Testis (tissue), 5 donors: Measurements from ENCODE around the gene NUP35. TPM values are rescaled to one million over a fixed set of nuclear protein-coding genes. Genes with fewer than 3 reads are reported as not detected.

Experiments used
- DNase-seq: peaks from one replicate; pipeline ENCODE4 v3.0.0-alpha.2; 2019
- H3K27ac ChIP-seq, 2 donors: fragments of 200-600 bp; sonication (generic); one replicate each; pipeline ENCODE4 v1.5.1; 2019
- H3K27me3 ChIP-seq: fragments of 200-600 bp; sonication (generic); one replicate; pipeline ENCODE4 v1.5.1; 2019
- H3K36me3 ChIP-seq: fragments of 200-600 bp; sonication (generic); one replicate; pipeline ENCODE4 v1.5.1; 2017; ENCODE audit warnings: low read depth; ENCODE audit errors: missing control alignments
- H3K4me1 ChIP-seq: fragments of 200-600 bp; sonication (generic); one replicate; pipeline ENCODE4 v1.5.1; 2019
- H3K4me3 ChIP-seq, 2 donors: fragments of 200-600 bp; sonication (generic); one replicate each; pipeline ENCODE4 v1.5.1; 2017 to 2019
- H3K9me3 ChIP-seq: fragments of 200-600 bp; sonication (generic); one replicate; pipeline ENCODE4 v1.5.1; 2017
- POLR2A ChIP-seq: fragments of 450-650 bp; IDR thresholded peaks from one replicate; pipeline ENCODE4 v1.6.1; 2017; ENCODE audit warnings: antibody characterized with exemption, mild to moderate bottlenecking, moderate library complexity
- WGBS, 2 donors: methylation state at CpG; one replicate each; pipeline ENCODE4 v1.1.5; 2018; 5-methylcytosine and 5-hydroxymethylcytosine counted together
- intact Hi-C: fragments of 100-400 bp; cut with DNase I; formaldehyde crosslinking; loops from one replicate; pipeline ENCODE4 v1.15.1; 2023; ENCODE audit warnings: low total_unique reads
- long read RNA-seq, 2 donors: transcript quantifications; one replicate each; lab custom pipeline, GENCODE V29; 2026
- polyA plus RNA-seq: library from polyadenylated mRNA; stranded (reverse); fragments of 350-450 nt; fragmentation: Illumina TruSeq; extraction: RNeasy Lipid Tissue Mini Kit (QIAGEN cat#74804); gene quantifications from one replicate; pipeline ENCODE4 v1.2.3, GENCODE V29; 2014; ENCODE audit warnings: low read depth, low replicate concordance; ENCODE audit not compliant: insufficient read depth
- total RNA-seq, 2 donors: library from RNA; depleted of rRNA; stranded (reverse); fragments of >200 nt; gene quantifications; one replicate each; pipeline ENCODE4 v1.2.3, GENCODE V29; 2016
- TF ChIP-seq, protein P1 (sequence below), 3 experiments: fragments of 450-650 bp in 2 of 3; fragments of 200-600 bp in 1 of 3; sonication (generic) in 1 of 3; IDR thresholded peaks; one replicate each; pipeline ENCODE4 v1.5.1; 2016 to 2019; ENCODE audit warnings: antibody characterized with exemption in 3 of 3, mild to moderate bottlenecking in 2 of 3, moderate library complexity in 1 of 3

NUP35 gene, protein sequence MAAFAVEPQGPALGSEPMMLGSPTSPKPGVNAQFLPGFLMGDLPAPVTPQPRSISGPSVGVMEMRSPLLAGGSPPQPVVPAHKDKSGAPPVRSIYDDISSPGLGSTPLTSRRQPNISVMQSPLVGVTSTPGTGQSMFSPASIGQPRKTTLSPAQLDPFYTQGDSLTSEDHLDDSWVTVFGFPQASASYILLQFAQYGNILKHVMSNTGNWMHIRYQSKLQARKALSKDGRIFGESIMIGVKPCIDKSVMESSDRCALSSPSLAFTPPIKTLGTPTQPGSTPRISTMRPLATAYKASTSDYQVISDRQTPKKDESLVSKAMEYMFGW
- total RNA-seq, result 10 to 100 TPM; 29.9 to 54.8 TPM
- 35.9 TPM for polyA plus RNA-seq
- long read RNA-seq, donor 1, transcript NUP35-201 (9 exons, 1,633 nt), result major isoform, 12 of 15 reads
- long read RNA-seq, donor 1, partial matches to known transcripts, result 0 of 15 reads
- long read RNA-seq, donor 1, other reads (novel, unspliced or antisense), result 0 of 15 reads
- long read RNA-seq, donor 2, transcript NUP35-201 (9 exons, 1,633 nt), result major isoform, 10 of 10 reads
- long read RNA-seq, donor 2, partial matches to known transcripts, result 0 of 10 reads
- long read RNA-seq, donor 2, other reads (novel, unspliced or antisense), result 0 of 10 reads

DNA sequence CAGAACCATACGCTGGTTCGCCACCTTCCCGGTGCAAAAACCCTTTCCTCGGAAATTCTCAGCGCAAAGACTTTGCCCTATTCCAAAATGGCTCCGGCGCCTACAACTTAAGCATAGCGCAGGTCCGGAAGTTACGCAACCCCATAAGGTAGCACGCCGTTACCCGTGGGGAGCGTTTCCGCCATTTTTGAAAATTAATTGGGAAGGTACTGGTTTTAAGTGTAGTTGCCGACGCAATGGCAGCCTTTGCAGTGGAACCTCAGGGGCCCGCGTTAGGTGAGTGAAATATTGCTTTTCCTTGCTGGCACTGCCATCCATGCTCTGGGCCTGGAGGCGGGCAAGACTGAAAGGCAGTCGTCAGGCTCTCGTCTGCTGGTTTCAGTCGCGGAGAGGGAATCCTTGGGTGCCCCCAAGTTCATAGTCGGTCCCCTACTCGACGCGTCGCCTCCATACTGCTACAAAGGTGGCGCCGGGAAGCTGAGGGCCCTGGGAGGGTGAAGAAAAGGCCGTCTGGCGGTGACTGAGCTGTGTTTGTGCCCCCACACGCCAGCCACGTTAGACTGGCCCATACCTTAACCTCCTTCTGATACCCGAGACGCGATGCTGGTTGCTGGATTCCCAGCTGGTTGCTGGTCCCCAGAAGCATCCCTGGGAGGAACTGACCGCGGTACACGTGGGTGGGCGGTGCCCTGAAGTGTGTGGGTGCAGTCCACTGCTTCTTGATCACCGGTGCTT, at the start of gene NUP35:
Gene NUP35 (plus strand): TSS at position 222 of the 735 bp plus-strand sequence. CDS start 15 bp downstream, at position 237.
- Histone ChIP-seq H3K9me3 (no peaks in the 10 kb centered on the region), H3K27ac (peak within 1 kb of the TSS; percentile 85 to 87), H3K4me1 (peaks cover 3% of the 10 kb centered on the region), H3K4me3 (peak within 1 kb of the TSS; percentile 83 to 88), H3K36me3 (no peaks in the 10 kb centered on the region), H3K27me3 (no peaks in the 10 kb centered on the region)
- TF ChIP-seq, protein P1, sequence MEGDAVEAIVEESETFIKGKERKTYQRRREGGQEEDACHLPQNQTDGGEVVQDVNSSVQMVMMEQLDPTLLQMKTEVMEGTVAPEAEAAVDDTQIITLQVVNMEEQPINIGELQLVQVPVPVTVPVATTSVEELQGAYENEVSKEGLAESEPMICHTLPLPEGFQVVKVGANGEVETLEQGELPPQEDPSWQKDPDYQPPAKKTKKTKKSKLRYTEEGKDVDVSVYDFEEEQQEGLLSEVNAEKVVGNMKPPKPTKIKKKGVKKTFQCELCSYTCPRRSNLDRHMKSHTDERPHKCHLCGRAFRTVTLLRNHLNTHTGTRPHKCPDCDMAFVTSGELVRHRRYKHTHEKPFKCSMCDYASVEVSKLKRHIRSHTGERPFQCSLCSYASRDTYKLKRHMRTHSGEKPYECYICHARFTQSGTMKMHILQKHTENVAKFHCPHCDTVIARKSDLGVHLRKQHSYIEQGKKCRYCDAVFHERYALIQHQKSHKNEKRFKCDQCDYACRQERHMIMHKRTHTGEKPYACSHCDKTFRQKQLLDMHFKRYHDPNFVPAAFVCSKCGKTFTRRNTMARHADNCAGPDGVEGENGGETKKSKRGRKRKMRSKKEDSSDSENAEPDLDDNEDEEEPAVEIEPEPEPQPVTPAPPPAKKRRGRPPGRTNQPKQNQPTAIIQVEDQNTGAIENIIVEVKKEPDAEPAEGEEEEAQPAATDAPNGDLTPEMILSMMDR (IDR thresholded peaks at IDR 0.05), result no peak
- no peak for TF ChIP-seq POLR2A
- intact Hi-C loops, result no loop called here
- WGBS, 2 donors, result 0% methylated on average over 21 to 42 of the region's 43 CpGs
- DNase-seq, result peak; percentile 95

DNA sequence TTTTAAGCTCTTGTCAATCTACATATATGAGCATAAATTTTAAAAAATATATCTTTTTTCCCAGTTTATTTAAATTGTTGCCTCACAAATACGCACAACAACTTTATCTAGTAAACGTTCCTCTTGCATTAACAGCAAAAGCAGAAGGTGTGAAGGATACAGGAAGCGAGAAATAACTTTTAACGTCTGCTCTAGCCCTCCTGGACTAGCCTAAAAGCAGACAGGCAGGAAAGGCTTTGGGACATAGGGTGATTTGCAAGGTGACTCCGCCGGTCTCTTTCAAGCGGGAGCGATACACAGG, 46.1 kb upstream of the NUP35 start:
- 2 to 6% methylated on average over 8 of the region's 8 CpGs for WGBS, 2 donors
- intact Hi-C loops, result no loop called here
- Histone ChIP-seq H3K4me1 (no peaks in the 10 kb centered on the region), H3K9me3 (no peaks in the 10 kb centered on the region), H3K27me3 (no peaks in the 10 kb centered on the region), H3K4me3 (peak overlapping the region; percentile 77 to 83), H3K27ac (peak overlapping the region; percentile 61 to 78), H3K36me3 (no peaks in the 10 kb centered on the region)
- no peak for TF ChIP-seq POLR2A
- TF ChIP-seq, protein P1 (IDR thresholded peaks at IDR 0.05), result no peak
- DNase-seq, result no peak

DNA sequence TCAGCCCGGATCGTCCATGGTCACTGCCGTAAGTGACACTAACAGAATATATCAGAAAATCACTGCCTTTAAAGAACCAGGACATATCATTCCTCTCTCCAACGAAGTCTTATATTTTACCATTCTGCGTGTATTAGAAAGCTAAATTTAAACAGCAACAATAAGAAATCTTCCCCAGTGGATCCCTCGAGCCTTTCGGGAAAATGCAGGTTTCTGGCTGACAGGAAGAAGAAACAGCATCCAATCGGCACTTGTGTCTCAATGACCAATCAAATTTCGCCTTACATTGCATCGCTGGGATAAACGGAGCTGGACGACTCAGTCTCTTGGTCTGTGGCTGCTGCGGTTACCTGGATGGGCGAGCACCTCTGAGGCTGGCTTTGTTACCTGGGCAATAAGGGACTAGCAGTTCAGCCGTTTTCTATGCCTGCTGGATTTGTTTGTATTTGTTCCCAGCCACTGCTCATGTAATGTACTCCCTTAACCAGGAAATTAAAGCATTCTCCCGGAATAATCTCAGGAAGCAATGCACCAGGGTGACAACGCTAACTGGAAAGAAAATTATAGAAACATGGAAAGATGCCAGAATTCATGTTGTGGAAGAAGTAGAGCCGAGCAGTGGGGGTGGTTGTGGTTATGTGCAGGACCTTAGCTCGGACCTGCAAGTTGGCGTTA, 45.6 kb upstream of the NUP35 start, which contains the start of gene DUSP19:
Gene DUSP19 (plus strand): TSS at position 284 of the 675 bp plus-strand sequence. CDS start 187 bp downstream, at position 471.
- Histone ChIP-seq H3K36me3 (no peaks in the 10 kb centered on the region), H3K9me3 (no peaks in the 10 kb centered on the region), H3K4me1 (no peaks in the 10 kb centered on the region), H3K27ac (peak within 1 kb of the TSS; percentile 61 to 78), H3K4me3 (peak within 1 kb of the TSS; percentile 77 to 83), H3K27me3 (no peaks in the 10 kb centered on the region)
- TF ChIP-seq, protein P1 (IDR thresholded peaks at IDR 0.05), result no peak
- TF ChIP-seq POLR2A, result peak; percentile 60
- intact Hi-C loops, result no loop called here
- peak; percentile 98 for DNase-seq
- 1 to 2% methylated on average over 20 of the region's 20 CpGs for WGBS, 2 donors

DNA sequence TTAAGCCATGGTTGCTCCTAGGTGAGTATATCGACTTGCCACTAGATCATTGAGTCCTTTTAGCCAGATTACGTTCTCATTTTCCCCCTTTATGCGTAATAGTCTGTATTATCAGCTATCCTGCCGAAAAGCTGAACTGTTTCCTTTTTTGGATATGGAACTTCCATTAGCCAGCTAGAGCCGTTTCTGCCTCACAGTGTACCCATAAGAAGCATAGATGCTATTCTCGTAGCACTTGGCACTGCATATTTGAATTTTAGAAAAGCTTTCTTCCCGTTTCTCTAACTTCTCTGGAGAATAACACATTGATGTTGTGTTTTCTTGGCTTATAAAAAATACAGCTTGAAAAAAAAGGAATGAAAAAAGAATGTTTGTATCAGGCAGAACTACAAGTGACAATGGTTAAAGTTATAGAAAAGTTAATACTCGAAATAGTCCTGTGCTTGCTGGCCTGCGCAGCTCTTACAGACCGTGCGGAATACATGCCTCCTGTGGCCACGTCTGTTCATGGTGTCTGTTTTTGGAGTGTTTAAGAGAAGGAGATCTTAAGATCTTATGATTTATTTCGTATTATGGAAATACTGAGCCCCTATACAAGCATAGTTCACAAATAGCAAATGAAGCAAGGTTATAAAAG, 45.0 kb upstream of the NUP35 start:
- Histone ChIP-seq H3K4me3 (peak overlapping the region; percentile 77 to 83), H3K27me3 (no peaks in the 10 kb centered on the region), H3K36me3 (no peaks in the 10 kb centered on the region), H3K27ac (peak overlapping the region; percentile 61 to 78), H3K9me3 (no peaks in the 10 kb centered on the region), H3K4me1 (no peaks in the 10 kb centered on the region)
- 12 to 14% methylated on average over 13 of the region's 13 CpGs for WGBS, 2 donors
- TF ChIP-seq, protein P1 (IDR thresholded peaks at IDR 0.05), result no peak
- no peak for TF ChIP-seq POLR2A
- peak; percentile 40 for DNase-seq
- intact Hi-C loops, result no loop called here
